NT2/D1 (cell line): Measurements from ENCODE around the gene SRBD1.

ENCODE experiments used
- YY1 ChIP-seq: IDR thresholded peaks from 2 replicates; pipeline ENCODE4 v1.6.1; 2011; ENCODE audit not compliant: insufficient read length, insufficient read depth
- ZNF274 ChIP-seq: IDR thresholded peaks from 2 replicates; pipeline ENCODE4 v1.6.1; 2011; ENCODE audit warnings: mild to moderate bottlenecking, low read depth, low read length

DNA sequence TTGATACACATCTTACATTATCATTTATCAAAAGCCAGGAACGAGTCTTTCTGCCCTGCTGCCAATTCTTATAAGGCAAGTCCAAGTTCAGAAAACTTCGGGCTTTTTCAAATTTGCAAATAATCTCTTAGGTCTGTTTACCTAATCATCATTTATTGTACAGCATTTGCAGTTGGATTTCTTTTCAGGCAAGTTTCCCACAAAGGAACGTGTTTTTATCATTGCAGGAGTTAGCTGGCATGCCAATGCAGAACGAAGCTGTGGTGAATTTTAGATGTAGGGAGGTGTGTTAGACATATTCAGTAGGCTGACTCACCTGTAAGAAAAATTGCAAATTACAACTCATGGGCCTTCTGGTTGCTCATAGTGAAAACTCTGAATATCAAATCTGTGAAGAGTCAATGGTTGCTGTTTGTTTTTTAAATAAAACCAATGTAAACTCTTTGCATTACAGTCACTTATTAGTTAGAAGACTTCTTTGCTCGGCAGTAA, 209.6 kb downstream of the SRBD1 start:
- TF ChIP-seq YY1 (no peak), ZNF274 (no peak)
